ENCODE data around the gene MYCBPAP. TPM values are rescaled to one million over a fixed set of nuclear protein-coding genes. Genes with fewer than 3 reads are reported as not detected.

Gene MYCBPAP
- total and polyA plus RNA-seq, 7 donors = 0.05 to 0.99 (median 0.27) TPM; not detected in 2

DNA sequence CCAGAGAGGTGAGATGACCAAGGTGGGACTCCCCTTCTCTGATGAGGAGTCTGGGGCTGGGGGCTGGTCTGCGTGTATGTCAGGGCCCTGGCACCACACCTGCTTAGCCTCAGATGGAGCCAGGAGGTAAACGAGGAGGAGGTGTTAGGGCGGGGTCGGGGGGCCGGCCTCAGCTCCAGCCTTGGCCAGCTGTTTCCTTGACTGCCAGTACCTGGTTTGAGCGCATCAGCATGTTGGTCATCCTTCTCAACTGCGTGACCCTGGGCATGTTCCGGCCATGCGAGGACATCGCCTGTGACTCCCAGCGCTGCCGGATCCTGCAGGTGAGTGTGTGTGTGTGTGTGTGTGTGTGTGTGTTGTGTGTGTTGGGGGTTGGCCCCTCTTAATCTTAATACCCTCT is 60.4 kb downstream of the MYCBPAP start:
- WGBS, 3 donors = 85 to 91% (median 89%) methylated on average over 6 to 12 of the region's 12 CpGs
- ATAC-seq = no peak

DNA sequence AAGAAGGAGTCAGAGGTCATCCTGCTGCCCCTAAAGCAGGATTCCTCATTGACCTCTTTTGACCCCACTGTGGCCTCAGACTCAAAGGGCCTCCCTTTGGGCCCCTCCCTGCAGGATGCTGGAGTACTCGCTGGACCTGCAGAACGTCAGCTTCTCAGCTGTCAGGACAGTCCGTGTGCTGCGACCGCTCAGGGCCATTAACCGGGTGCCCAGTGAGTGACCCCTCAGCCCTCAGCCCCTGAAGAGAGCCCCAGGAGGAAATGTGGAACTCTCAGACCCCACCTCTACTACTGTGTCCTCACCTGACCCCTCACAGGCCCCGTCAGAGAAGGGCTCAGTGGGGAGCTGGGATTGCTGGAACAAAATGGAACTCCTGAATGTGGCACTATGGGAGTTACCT is 61.4 kb downstream of the MYCBPAP start:
- TF ChIP-seq, protein P1, sequence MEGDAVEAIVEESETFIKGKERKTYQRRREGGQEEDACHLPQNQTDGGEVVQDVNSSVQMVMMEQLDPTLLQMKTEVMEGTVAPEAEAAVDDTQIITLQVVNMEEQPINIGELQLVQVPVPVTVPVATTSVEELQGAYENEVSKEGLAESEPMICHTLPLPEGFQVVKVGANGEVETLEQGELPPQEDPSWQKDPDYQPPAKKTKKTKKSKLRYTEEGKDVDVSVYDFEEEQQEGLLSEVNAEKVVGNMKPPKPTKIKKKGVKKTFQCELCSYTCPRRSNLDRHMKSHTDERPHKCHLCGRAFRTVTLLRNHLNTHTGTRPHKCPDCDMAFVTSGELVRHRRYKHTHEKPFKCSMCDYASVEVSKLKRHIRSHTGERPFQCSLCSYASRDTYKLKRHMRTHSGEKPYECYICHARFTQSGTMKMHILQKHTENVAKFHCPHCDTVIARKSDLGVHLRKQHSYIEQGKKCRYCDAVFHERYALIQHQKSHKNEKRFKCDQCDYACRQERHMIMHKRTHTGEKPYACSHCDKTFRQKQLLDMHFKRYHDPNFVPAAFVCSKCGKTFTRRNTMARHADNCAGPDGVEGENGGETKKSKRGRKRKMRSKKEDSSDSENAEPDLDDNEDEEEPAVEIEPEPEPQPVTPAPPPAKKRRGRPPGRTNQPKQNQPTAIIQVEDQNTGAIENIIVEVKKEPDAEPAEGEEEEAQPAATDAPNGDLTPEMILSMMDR (IDR thresholded peaks at IDR 0.05) = no peak
- H3K4me3 ChIP-seq = no peak overlapping the region
- 91 to 95% (median 93%) methylated on average over 7 of the region's 7 CpGs for WGBS, 3 donors
- H3K9me3 ChIP-seq = no peaks in the 10 kb centered on the region
- no peak overlapping the region for H3K27ac ChIP-seq
- no peak for ATAC-seq
- no peak for DNase-seq
- peaks cover 0 to 20% (median 4%) of the 10 kb centered on the region in 3 donors for H3K27me3 ChIP-seq (ENCODE audit: insufficient read depth in 3 of 3, low read length in 2 of 3)
- intact Hi-C loops (cut with DNase I) = no loop called here
- no peaks in the 10 kb centered on the region for H3K4me1 ChIP-seq
- H3K36me3 ChIP-seq (ENCODE audit: insufficient read depth in 1 of 2, low read depth in 1 of 2) = no peaks in the 10 kb centered on the region

More for the DNA sequence above, 60.4 kb downstream of the MYCBPAP start:
- H3K4me1 ChIP-seq = no peaks in the 10 kb centered on the region
- no peak overlapping the region for H3K27ac ChIP-seq
- DNase-seq = no peak
- intact Hi-C loops (cut with DNase I) = no loop called here
- H3K9me3 ChIP-seq = no peaks in the 10 kb centered on the region
- no peak overlapping the region for H3K4me3 ChIP-seq
- peaks cover 0 to 22% (median 7%) of the 10 kb centered on the region in 3 donors for H3K27me3 ChIP-seq (ENCODE audit: insufficient read depth in 3 of 3, low read length in 2 of 3)
- H3K36me3 ChIP-seq (ENCODE audit: insufficient read depth in 1 of 2, low read depth in 1 of 2) = no peaks in the 10 kb centered on the region
- TF ChIP-seq, protein P1 (IDR thresholded peaks at IDR 0.05) = no peak

- intact Hi-C loops (cut with DNase I) = no loop called here
- no peak for DNase-seq
- Histone ChIP-seq H3K36me3 (ENCODE audit: insufficient read depth in 1 of 2, low read depth in 1 of 2) (no peaks in the 10 kb centered on the region), H3K27ac (no peak overlapping the region), H3K4me3 (no peak overlapping the region), H3K27me3 (ENCODE audit: insufficient read depth in 3 of 3, low read length in 2 of 3) (peaks cover 0 to 19% (median under 1%) of the 10 kb centered on the region in 3 donors), H3K4me1 (no peaks in the 10 kb centered on the region), H3K9me3 (no peaks in the 10 kb centered on the region)
- 88 to 94% (median 92%) methylated on average over 8 of the region's 8 CpGs for WGBS, 3 donors
- TF ChIP-seq, protein P1 (IDR thresholded peaks at IDR 0.05) = no peak
- no peak for ATAC-seq
These were observed 61.8 kb downstream of the MYCBPAP start for GRCh38 chr17:50570032-50570431.

DNA sequence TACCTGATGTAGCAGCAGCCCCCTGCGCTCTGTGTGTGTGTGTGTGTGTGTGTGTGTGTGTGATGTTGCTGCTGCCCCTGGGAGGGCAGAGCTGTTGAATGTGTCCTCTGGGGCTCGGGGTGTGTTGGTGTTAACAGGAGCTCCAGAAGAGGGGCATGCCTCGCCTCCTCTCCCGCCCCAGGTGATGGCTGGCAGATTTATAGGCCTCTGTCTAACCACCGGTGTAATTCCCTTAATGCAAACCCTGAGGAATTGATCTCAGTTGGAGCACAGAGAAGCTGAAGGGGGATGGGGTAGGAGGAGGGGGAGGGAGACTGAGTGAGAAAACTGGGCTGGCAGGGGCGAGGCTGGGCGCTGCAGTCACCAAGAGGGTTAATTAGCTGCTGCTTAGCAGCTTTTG is 62.3 kb downstream of the MYCBPAP start:
- ATAC-seq (no peak), DNase-seq (no peak)
- H3K9me3 ChIP-seq = no peaks in the 10 kb centered on the region
- H3K36me3 ChIP-seq (ENCODE audit: insufficient read depth in 1 of 2, low read depth in 1 of 2) = no peaks in the 10 kb centered on the region
- no peak overlapping the region for H3K27ac ChIP-seq
- H3K4me1 ChIP-seq = no peaks in the 10 kb centered on the region
- TF ChIP-seq, protein P1 (IDR thresholded peaks at IDR 0.05) = no peak
- WGBS, 3 donors = 83 to 87% (median 85%) methylated on average over 7 of the region's 7 CpGs
- intact Hi-C loops (cut with DNase I) = no loop called here
- peaks cover 0 to 14% (median 0%) of the 10 kb centered on the region in 3 donors for H3K27me3 ChIP-seq (ENCODE audit: insufficient read depth in 3 of 3, low read length in 2 of 3)
- H3K4me3 ChIP-seq = no peak overlapping the region

DNA sequence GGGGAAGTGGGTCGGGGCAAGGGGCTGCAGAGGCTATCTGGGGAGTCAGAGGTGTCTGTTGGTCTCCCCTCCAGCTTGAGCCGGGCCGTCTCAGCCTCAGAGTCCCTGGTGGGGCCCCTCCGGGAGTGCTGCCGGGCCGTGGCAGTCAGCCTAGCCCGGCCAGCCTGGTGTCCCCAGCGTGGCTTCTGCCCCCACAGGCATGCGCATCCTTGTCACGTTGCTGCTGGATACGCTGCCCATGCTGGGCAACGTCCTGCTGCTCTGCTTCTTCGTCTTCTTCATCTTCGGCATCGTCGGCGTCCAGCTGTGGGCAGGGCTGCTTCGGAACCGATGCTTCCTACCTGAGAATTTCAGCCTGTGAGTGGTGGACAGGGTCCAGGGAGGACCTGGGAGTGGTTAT is 63.4 kb downstream of the MYCBPAP start:
- H3K36me3 ChIP-seq (ENCODE audit: insufficient read depth in 1 of 2, low read depth in 1 of 2) = no peaks in the 10 kb centered on the region
- H3K27me3 ChIP-seq (ENCODE audit: insufficient read depth in 3 of 3, low read length in 2 of 3) = peaks cover 0 to 4% (median 0%) of the 10 kb centered on the region in 3 donors
- no peak overlapping the region for H3K27ac ChIP-seq
- no peaks in the 10 kb centered on the region for H3K4me1 ChIP-seq
- ATAC-seq (no peak), DNase-seq (no peak)
- WGBS, 3 donors = 83 to 87% (median 85%) methylated on average over 16 to 19 of the region's 19 CpGs
- intact Hi-C loops (cut with DNase I) = no loop called here
- H3K9me3 ChIP-seq = no peaks in the 10 kb centered on the region
- H3K4me3 ChIP-seq = no peak overlapping the region
- TF ChIP-seq, protein P1 (IDR thresholded peaks at IDR 0.05) = no peak
